Measurements from ENCODE around the gene RASL11A. TPM values are rescaled to one million over a fixed set of nuclear protein-coding genes. Genes with fewer than 3 reads are reported as not detected.

RASL11A gene
- total RNA-seq, 1 experiment from 2014 or later = 2.7 TPM

- Histone ChIP-seq H4K8ac (replicated peaks; ENCODE audit: insufficient read length, low read depth, low read length) (no peak overlapping the region), H2BK12ac (ENCODE audit: insufficient read length, low read depth, low read length) (no peak overlapping the region), H3K79me1 (ENCODE audit: insufficient read depth, low read depth, low read length, poor library complexity, severe bottlenecking) (no peaks in the 10 kb centered on the region), H4K5ac (ENCODE audit: insufficient read length, low read depth, low read length) (no peak overlapping the region), H4K20me1 (ENCODE audit: control insufficient read depth, insufficient read depth, insufficient read length) (no peaks in the 10 kb centered on the region), H3K4ac (ENCODE audit: low read depth, low read length) (no peak overlapping the region), H3K27ac (ENCODE audit: insufficient read length, low read depth, low read length) (peak overlapping the region; percentile 71), H3K14ac (ENCODE audit: insufficient read depth, low read length) (no peak overlapping the region), H2BK120ac (ENCODE audit: low read depth, low read length, poor library complexity, severe bottlenecking) (no peak overlapping the region), H3K23me2 (ENCODE audit: insufficient read length, low read depth, low read length, poor library complexity, severe bottlenecking) (no peaks in the 10 kb centered on the region), H3K9me3 (ENCODE audit: control insufficient read depth, low read depth, low read length) (no peaks in the 10 kb centered on the region), H2BK20ac (ENCODE audit: low read depth, low read length, poor library complexity, severe bottlenecking) (no peak overlapping the region), H3K79me2 (ENCODE audit: insufficient read depth, low read length) (no peaks in the 10 kb centered on the region), H3K4me1 (ENCODE audit: insufficient read depth, low read length) (peaks cover 6% of the 10 kb centered on the region; the same call in 1 of the 2 replicates), H3K27me3 (ENCODE audit: insufficient read depth, low read length) (no peaks in the 10 kb centered on the region), H3K4me2 (ENCODE audit: insufficient read depth, insufficient read length, low read length) (no peak overlapping the region), H3T11ph (ENCODE audit: low read length) (no peak overlapping the region), H3K23ac (ENCODE audit: insufficient read length, low read depth, low read length) (no peak overlapping the region), H2BK5ac (ENCODE audit: insufficient read length, low read length) (no peak overlapping the region), H3K56ac (ENCODE audit: insufficient read length, low read depth, low read length) (no peak overlapping the region), H2BK15ac (ENCODE audit: low read depth, low read length) (no peak overlapping the region), H2AK5ac (ENCODE audit: insufficient read length, low read length) (no peak overlapping the region), H3K9ac (ENCODE audit: extremely low read depth, insufficient read length, low read length) (no peak overlapping the region), H3K18ac (ENCODE audit: insufficient read length, low read depth, low read length) (no peak overlapping the region), H2AFZ (ENCODE audit: low read length) (no peak overlapping the region), H4K91ac (ENCODE audit: insufficient read length, low read depth, low read length) (no peak overlapping the region)
- no peak for DNase-seq
- no peaks in the 10 kb centered on the region for H3K9me3 Mint-ChIP-seq
- no CpG with 5 or more reads among the region's 2 CpGs for WGBS (ENCODE audit: extremely low coverage, insufficient read length, low lambda C conversion rate)
- no peaks in the 10 kb centered on the region; the same call in 1 of the 2 replicates for H3K27me3 Mint-ChIP-seq (ENCODE audit: low read depth)
- H3K4me1 Mint-ChIP-seq = peaks cover 23% of the 10 kb centered on the region in 2 experiments
- H3K36me3 Mint-ChIP-seq (ENCODE audit: insufficient read depth in 1 of 3, low read depth in 3 of 3) = peaks cover 22 to 51% (median 30%) of the 10 kb centered on the region in 3 experiments
- H3K27ac Mint-ChIP-seq = peak overlapping the region; percentile 5 to 91 (median 39); a peak in 4 of 7 replicates
- no peak overlapping the region for H3K4me3 Mint-ChIP-seq
- TF ChIP-seq CTCF (conservative IDR thresholded peaks at IDR 0.05) = no peak
Measured at GRCh38 chr13:27259831-27260230, 10.8 kb upstream of the RASL11A start.

Measured in H9 (cell line).